Right forelimb (tissue), 1 donor: ENCODE data around the gene PRTG.
"Not testable (repeated sequence)": the region's sequence is repeated elsewhere in the genome, so short reads cannot be mapped to it uniquely, and the experiment has no call there.

Experiments
- DNase-seq: peaks from one replicate; pipeline ENCODE4 v3.0.0-alpha.2; 2018

Gene PRTG

GRCh38 chr15:55630858-55631257 lies 112.1 kb downstream of the PRTG start:
- DNase-seq = no peak

- DNase-seq = no peak
Measured at GRCh38 chr15:55628369-55628730, 114.6 kb downstream of the PRTG start.

GRCh38 chr15:55627730-55628368 lies 115.1 kb downstream of the PRTG start:
- DNase-seq = no peak

- DNase-seq = no peak
Measured at GRCh38 chr15:55619783-55620182, 123.2 kb downstream of the PRTG start.

- DNase-seq = no peak
Measured at GRCh38 chr15:55618387-55618786, 124.6 kb downstream of the PRTG start.

GRCh38 chr15:55615445-55615844 lies 127.5 kb downstream of the PRTG start:
- DNase-seq = no peak

GRCh38 chr15:55613727-55614126 lies 129.2 kb downstream of the PRTG start:
- DNase-seq = no peak

- no peak for DNase-seq
Measured at GRCh38 chr15:55606214-55606613, 136.7 kb downstream of the PRTG start.

GRCh38 chr15:55601374-55601773 lies 141.6 kb downstream of the PRTG start:
- DNase-seq = no peak

- DNase-seq = no peak
Measured at GRCh38 chr15:55599439-55599838, 143.5 kb downstream of the PRTG start.

GRCh38 chr15:55593019-55593418 lies 149.9 kb downstream of the PRTG start:
- DNase-seq = not testable (repeated sequence)

GRCh38 chr15:55590788-55591187 lies 152.2 kb downstream of the PRTG start:
- no peak for DNase-seq

- DNase-seq = peak; percentile 52
Measured at GRCh38 chr15:55589287-55589686, 153.7 kb downstream of the PRTG start.

GRCh38 chr15:55588815-55589115 lies 154.2 kb downstream of the PRTG start:
- no peak for DNase-seq

GRCh38 chr15:55588070-55588814 lies 154.7 kb downstream of the PRTG start, which contains the start of gene PYGO1:
Gene PYGO1 (minus strand): TSS chr15:55588345. CDS start chr15:55587883, 462 bp downstream.
- DNase-seq = peak; percentile 84

- peak; percentile 83 for DNase-seq
Measured at GRCh38 chr15:55587321-55588069, 155.5 kb downstream of the PRTG start.

GRCh38 chr15:55586808-55587207 lies 156.1 kb downstream of the PRTG start:
- DNase-seq = no peak

- no peak for DNase-seq
Measured at GRCh38 chr15:55576943-55577342, 166.0 kb downstream of the PRTG start.

GRCh38 chr15:55574096-55574495 lies 168.9 kb downstream of the PRTG start:
- DNase-seq = no peak

- no peak for DNase-seq
Measured at GRCh38 chr15:55573224-55573623, 169.7 kb downstream of the PRTG start.

- no peak for DNase-seq
Measured at GRCh38 chr15:55564347-55565145, 178.4 kb downstream of the PRTG start.

GRCh38 chr15:55562601-55563000 lies 180.4 kb downstream of the PRTG start:
- no peak for DNase-seq
